ENCODE measurements around the gene FBXW8. TPM values are rescaled to one million over a fixed set of nuclear protein-coding genes. Genes with fewer than 3 reads are reported as not detected.
A peak's percentile ranks its signal among the peaks of the same experiment; 100 is the strongest.

FBXW8 gene
- total and polyA plus RNA-seq, 2 donors from 2014 or later, result 3.3 to 20.3 TPM

DNA sequence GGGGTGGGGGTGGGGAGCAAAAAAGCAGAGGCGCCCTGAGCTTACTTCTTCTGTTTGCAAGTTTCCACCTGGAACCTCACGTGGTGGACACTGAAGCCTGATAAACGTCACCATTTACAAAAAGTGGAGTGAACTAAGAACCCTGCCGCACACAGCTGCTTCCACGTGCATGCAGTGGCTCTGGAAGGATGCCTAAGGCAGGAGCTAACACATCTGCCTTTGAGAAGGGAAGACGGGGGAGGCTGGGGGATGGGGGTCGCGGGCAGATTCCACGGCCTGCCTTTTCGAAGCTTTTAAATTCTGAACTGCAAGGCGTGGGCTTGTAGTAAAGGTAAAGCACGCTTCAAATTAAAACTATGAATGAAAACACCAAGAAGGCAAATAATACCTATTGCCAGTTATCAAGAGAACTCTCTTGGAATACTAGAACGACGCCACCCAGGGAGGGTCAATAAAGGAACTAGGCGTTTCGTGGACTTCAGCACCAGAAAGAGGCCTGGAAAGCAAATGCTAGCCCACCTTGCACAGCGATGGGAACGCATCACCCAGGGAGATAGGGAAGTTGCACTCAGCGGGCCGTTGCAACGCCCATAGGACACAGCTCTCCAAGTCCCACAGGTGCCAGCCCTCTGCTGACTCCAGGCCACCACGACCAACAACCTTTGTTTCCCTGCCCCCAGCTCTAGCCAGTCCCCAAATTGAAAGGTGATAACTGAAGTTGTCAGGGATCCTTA lies 126.7 kb downstream of the FBXW8 start:
- no peak overlapping the region for H3K4me3 ChIP-seq (ENCODE audit: low read length in 3 of 3)
- peaks cover 0 to 6% (median 4%) of the 10 kb centered on the region in 3 donors for H3K4me1 ChIP-seq (ENCODE audit: control insufficient read depth in 2 of 3, insufficient read depth in 2 of 3, low read depth in 1 of 3, low read length in 3 of 3)
- intact Hi-C loops (cut with DNase I), result no loop called here
- H3K9ac ChIP-seq (ENCODE audit: low read length in 3 of 3), result no peak overlapping the region
- no peaks in the 10 kb centered on the region for H3K36me3 ChIP-seq (ENCODE audit: control insufficient read depth in 2 of 3, insufficient read depth in 3 of 3, low read length in 3 of 3)
- H3K27me3 ChIP-seq (ENCODE audit: control insufficient read depth, insufficient read depth, low read length), result peaks cover 4% of the 10 kb centered on the region
- FAIRE-seq, result no peak
- H3K9me3 ChIP-seq (ENCODE audit: control insufficient read depth in 2 of 3, insufficient read depth in 1 of 3, low read length in 3 of 3), result no peaks in the 10 kb centered on the region
- no peak for TF ChIP-seq CTCF (IDR thresholded peaks at IDR 0.05; ENCODE audit: borderline replicate concordance, extremely low read depth, insufficient read depth)
- DNase-seq, result peak in 4 of 5 donors; percentile 18 to 85 (median 33)
- no peak overlapping the region for H3K27ac ChIP-seq (ENCODE audit: low read depth in 2 of 2, low read length in 2 of 2)

GRCh38 chr12:117038023-117038680 lies 127.4 kb downstream of the FBXW8 start:
- no peaks in the 10 kb centered on the region for H3K9me3 ChIP-seq (ENCODE audit: control insufficient read depth in 2 of 3, insufficient read depth in 1 of 3, low read length in 3 of 3)
- no peak overlapping the region for H3K4me3 ChIP-seq (ENCODE audit: low read length in 3 of 3)
- no peaks in the 10 kb centered on the region for H3K36me3 ChIP-seq (ENCODE audit: control insufficient read depth in 2 of 3, insufficient read depth in 3 of 3, low read length in 3 of 3)
- H3K4me1 ChIP-seq (ENCODE audit: control insufficient read depth in 2 of 3, insufficient read depth in 2 of 3, low read depth in 1 of 3, low read length in 3 of 3), result peaks cover 0 to 4% (median 1%) of the 10 kb centered on the region in 3 donors
- no peak overlapping the region for H3K9ac ChIP-seq (ENCODE audit: low read length in 3 of 3)
- intact Hi-C loops (cut with DNase I), result no loop called here
- H3K27me3 ChIP-seq (ENCODE audit: control insufficient read depth, insufficient read depth, low read length), result peaks cover 4% of the 10 kb centered on the region
- no peak overlapping the region for H3K27ac ChIP-seq (ENCODE audit: low read depth in 2 of 2, low read length in 2 of 2)
- FAIRE-seq (no peak), DNase-seq (peak in 2 of 5 donors; percentile 38 to 62)
- no peak for TF ChIP-seq CTCF (IDR thresholded peaks at IDR 0.05; ENCODE audit: borderline replicate concordance, extremely low read depth, insufficient read depth)

- Histone ChIP-seq H3K4me3 (ENCODE audit: low read length in 3 of 3) (no peak overlapping the region), H3K36me3 (ENCODE audit: control insufficient read depth in 2 of 3, insufficient read depth in 3 of 3, low read length in 3 of 3) (no peaks in the 10 kb centered on the region), H3K9ac (ENCODE audit: low read length in 3 of 3) (no peak overlapping the region), H3K4me1 (ENCODE audit: control insufficient read depth in 2 of 3, insufficient read depth in 2 of 3, low read depth in 1 of 3, low read length in 3 of 3) (peaks cover 0 to 1% (median 0%) of the 10 kb centered on the region in 3 donors), H3K27ac (ENCODE audit: low read depth in 2 of 2, low read length in 2 of 2) (no peak overlapping the region), H3K27me3 (ENCODE audit: control insufficient read depth, insufficient read depth, low read length) (peaks cover 3% of the 10 kb centered on the region), H3K9me3 (ENCODE audit: control insufficient read depth in 2 of 3, insufficient read depth in 1 of 3, low read length in 3 of 3) (no peaks in the 10 kb centered on the region)
- TF ChIP-seq CTCF (IDR thresholded peaks at IDR 0.05; ENCODE audit: borderline replicate concordance, extremely low read depth, insufficient read depth), result no peak
- intact Hi-C loops (cut with DNase I), result no loop called here
- DNase-seq (peak in 2 of 5 donors; percentile 50 to 67), FAIRE-seq (no peak)
Observed at GRCh38 chr12:117038919-117039318, 128.2 kb downstream of the FBXW8 start.

All from kidney (tissue), 14 donors.